Activated naive CD4-positive, alpha-beta T cell treated with anti-CD3 and anti-CD28 coated beads, Interleukin-2, amount 10 ng/mL, durations not matched to agents 7 days and 5 days (primary cell): ENCODE results near the gene KIAA1549.

Experiments
- CTCF ChIA-PET: fragments of 350-600 bp; sonication (Branson Sonifier 250); formaldehyde crosslinking; loops from one replicate; lab custom pipeline; 2021; ENCODE audit warnings: antibody characterized with exemption; lab: Charles Lee
- DNase-seq: peaks from one replicate; pipeline ENCODE4 v3.0.0-alpha.2; 2020
- H3K27ac Mint-ChIP-seq: one replicate; pipeline ENCODE4 v1.8.0; 2021; ENCODE audit warnings: mild to moderate bottlenecking, moderate library complexity, mixed read lengths
- H3K27me3 Mint-ChIP-seq: one replicate; pipeline ENCODE4 v1.8.0; 2021; ENCODE audit warnings: mild to moderate bottlenecking, mixed read lengths
- H3K36me3 Mint-ChIP-seq: one replicate; pipeline ENCODE4 v1.8.0; 2021; ENCODE audit warnings: mixed read lengths
- H3K4me1 Mint-ChIP-seq: one replicate; pipeline ENCODE4 v1.8.0; 2021; ENCODE audit warnings: mixed read lengths
- H3K4me3 Mint-ChIP-seq: one replicate; pipeline ENCODE4 v1.8.0; 2021; ENCODE audit warnings: mild to moderate bottlenecking, moderate library complexity, mixed read lengths
- H3K9me3 Mint-ChIP-seq: one replicate; pipeline ENCODE4 v1.8.0; 2021; ENCODE audit warnings: mixed read lengths

The KIAA1549 gene

GRCh38 chr7:138886501-138886917, 94.7 kb downstream of the KIAA1549 start:
- CTCF ChIA-PET: interaction anchor here (0.6 to 3.9 kb wide), 33 partner anchors 10 to 247 kb away, joined by 3 to 49 read pairs (median 4); partner anchors contain the start of gene KIAA1549
- peaks cover 37% of the 10 kb centered on the region for H3K4me1 Mint-ChIP-seq
- H3K4me3 Mint-ChIP-seq: no peak overlapping the region
- DNase-seq: peak; percentile 49
- peaks cover 15% of the 10 kb centered on the region for H3K27me3 Mint-ChIP-seq
- no peaks in the 10 kb centered on the region for H3K36me3 Mint-ChIP-seq
- no peaks in the 10 kb centered on the region for H3K9me3 Mint-ChIP-seq
- H3K27ac Mint-ChIP-seq: peak overlapping the region; percentile 77

DNA sequence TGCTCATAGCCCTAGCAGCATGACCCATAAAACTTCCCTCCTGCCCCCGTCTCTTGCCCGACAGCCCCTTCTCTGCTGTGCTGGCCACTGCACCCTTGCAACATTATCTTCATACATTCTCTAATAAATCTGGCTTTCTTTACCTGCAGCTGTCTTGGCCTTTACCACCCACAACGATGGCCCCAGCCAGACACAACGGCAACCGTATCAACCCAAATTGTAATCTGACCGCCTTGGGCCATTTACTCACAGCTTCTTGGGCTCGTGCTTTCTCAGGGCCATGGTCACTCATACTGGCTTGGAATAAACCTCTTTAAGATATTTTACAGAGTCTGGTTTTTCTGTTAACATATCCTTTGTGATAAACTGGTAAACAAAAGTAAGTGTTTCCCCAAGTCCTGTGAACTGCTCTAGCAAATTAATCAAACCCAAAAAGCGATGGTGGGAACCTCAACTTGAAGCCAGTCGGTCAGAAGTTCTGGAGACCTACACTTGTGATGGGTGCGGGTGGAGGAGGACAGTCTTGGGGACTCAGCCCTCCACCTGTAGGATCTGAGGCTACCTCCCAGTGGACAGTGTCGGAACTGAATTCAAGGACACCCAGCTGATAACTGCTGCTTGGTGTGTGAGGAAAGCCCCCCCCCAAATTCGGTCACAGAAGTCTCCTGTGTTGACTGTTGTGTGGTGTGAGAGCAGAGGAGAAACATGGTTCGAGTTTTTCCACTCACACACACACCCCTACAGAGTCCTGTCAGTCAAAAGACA, 95.6 kb downstream of the KIAA1549 start:
- Mint-ChIP-seq H3K27me3 (peaks cover 7% of the 10 kb centered on the region), H3K27ac (no peak overlapping the region), H3K4me1 (peaks cover 39% of the 10 kb centered on the region), H3K9me3 (no peaks in the 10 kb centered on the region), H3K36me3 (no peaks in the 10 kb centered on the region), H3K4me3 (no peak overlapping the region)
- DNase-seq: no peak
- CTCF ChIA-PET: interaction anchor here (0.7 to 3.9 kb wide), 23 partner anchors 9 to 248 kb away, joined by 3 to 49 read pairs (median 6); partner anchors contain the start of gene KIAA1549

GRCh38 chr7:138882249-138882648, 98.9 kb downstream of the KIAA1549 start:
- H3K27ac Mint-ChIP-seq: no peak overlapping the region
- H3K4me1 Mint-ChIP-seq: peaks cover 31% of the 10 kb centered on the region
- no peak for DNase-seq
- CTCF ChIA-PET: interaction anchor here (0.6 to 1.0 kb wide), 2 partner anchors 63 to 143 kb away, joined by 3 read pairs; no protein-coding TSS in a partner anchor
- no peaks in the 10 kb centered on the region for H3K36me3 Mint-ChIP-seq
- H3K9me3 Mint-ChIP-seq: no peaks in the 10 kb centered on the region
- H3K4me3 Mint-ChIP-seq: no peak overlapping the region
- H3K27me3 Mint-ChIP-seq: no peaks in the 10 kb centered on the region

GRCh38 chr7:138881579-138882188, 99.5 kb downstream of the KIAA1549 start:
- DNase-seq: no peak
- Mint-ChIP-seq H3K9me3 (no peaks in the 10 kb centered on the region), H3K36me3 (no peaks in the 10 kb centered on the region), H3K27me3 (no peaks in the 10 kb centered on the region), H3K4me1 (peaks cover 29% of the 10 kb centered on the region), H3K4me3 (no peak overlapping the region), H3K27ac (no peak overlapping the region)
- CTCF ChIA-PET: interaction anchor here (0.6 to 1.1 kb wide), 3 partner anchors 63 to 246 kb away, joined by 3 read pairs; no protein-coding TSS in a partner anchor

DNA sequence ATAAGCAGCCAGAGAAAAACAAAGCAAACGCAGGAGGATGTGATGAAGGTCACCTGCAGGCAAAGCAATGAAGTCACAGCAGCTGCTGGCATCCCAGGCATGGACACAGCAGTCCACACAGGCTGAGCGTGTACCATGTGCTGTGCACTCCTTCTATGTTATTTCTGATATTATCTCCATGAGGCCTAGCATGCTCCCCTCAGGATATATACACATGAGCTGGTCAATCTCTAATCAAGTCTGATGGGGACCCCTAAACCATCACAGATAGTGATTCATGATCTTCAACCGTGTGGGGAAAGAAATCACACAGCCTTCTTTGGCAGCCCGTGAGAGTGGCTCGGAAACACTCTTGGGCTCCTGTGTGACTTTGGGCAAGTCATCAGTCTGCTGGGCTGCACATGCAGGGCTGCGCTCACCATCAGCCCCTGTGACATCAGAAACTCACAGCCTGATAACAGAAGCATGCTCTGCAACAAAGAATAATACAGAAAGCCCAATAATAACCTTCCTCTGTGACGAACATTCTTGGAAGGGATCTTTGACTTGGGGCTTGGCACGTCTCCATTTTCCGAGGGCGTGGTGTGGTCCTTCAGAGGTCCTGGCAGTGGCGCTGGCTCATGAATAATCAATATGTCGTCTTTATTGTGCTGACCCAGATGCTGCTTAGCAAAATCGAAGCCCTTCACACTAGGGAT, 100.2 kb downstream of the KIAA1549 start:
- no peak for DNase-seq
- Mint-ChIP-seq H3K9me3 (no peaks in the 10 kb centered on the region), H3K27me3 (no peaks in the 10 kb centered on the region), H3K4me1 (peaks cover 29% of the 10 kb centered on the region), H3K27ac (no peak overlapping the region), H3K36me3 (no peaks in the 10 kb centered on the region), H3K4me3 (no peak overlapping the region)
- CTCF ChIA-PET: interaction anchor here (1.1 kb wide), 1 partner anchor 247 kb away, joined by 3 read pairs; no protein-coding TSS in a partner anchor

- Mint-ChIP-seq H3K27ac (no peak overlapping the region), H3K9me3 (no peaks in the 10 kb centered on the region), H3K36me3 (no peaks in the 10 kb centered on the region), H3K4me1 (peaks cover 31% of the 10 kb centered on the region), H3K27me3 (no peaks in the 10 kb centered on the region), H3K4me3 (no peak overlapping the region)
- no peak for DNase-seq
- CTCF ChIA-PET: no interaction called here
Measured at GRCh38 chr7:138879356-138879755, 101.8 kb downstream of the KIAA1549 start.

DNA sequence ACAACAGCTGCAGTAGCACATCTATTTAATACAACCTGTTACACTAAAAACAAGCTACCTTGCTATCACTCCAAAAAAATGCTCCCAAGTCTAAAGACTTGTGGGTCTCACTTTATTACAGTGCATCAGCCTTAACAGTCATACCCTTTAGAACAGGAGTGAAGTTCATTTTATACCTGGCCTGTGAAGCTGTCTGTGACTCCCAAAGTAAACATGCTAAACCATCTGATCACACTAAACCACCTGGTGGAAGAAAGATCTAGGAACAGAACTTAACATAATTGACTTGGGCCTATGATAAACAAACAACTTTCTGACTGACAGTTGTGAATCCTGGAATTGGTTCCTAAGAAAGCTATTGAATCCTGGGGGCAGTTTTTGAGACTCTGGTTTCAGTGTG, 102.3 kb downstream of the KIAA1549 start:
- CTCF ChIA-PET: no interaction called here
- no peak for DNase-seq
- Mint-ChIP-seq H3K27me3 (no peaks in the 10 kb centered on the region), H3K4me1 (peaks cover 33% of the 10 kb centered on the region), H3K9me3 (no peaks in the 10 kb centered on the region), H3K27ac (no peak overlapping the region), H3K36me3 (no peaks in the 10 kb centered on the region), H3K4me3 (no peak overlapping the region)

DNA sequence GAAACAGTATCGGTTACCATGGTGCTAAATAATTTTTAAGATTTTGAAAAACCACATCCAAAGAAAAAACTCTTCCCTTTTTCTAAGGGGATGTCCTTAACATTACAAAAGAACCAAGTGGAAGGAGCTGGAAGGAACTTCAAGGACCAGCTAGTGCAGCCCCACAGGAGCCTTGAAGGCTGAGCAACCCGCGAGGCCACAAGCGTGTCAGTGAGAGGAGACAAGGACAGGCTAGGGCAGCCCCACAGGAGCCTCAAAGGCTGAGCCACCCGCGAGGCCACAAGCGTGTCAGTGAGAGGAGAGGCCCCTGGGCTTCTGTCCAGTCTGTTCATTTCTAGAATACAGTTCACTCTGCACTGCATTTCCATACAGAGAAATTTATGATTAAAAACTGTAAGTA, 103.1 kb downstream of the KIAA1549 start:
- no peak for DNase-seq
- CTCF ChIA-PET: interaction anchor here (2.5 kb wide), 1 partner anchor 8 kb away, joined by 24 read pairs; no protein-coding TSS in a partner anchor
- Mint-ChIP-seq H3K27me3 (no peaks in the 10 kb centered on the region), H3K4me3 (no peak overlapping the region), H3K9me3 (no peaks in the 10 kb centered on the region), H3K4me1 (peaks cover 33% of the 10 kb centered on the region), H3K27ac (no peak overlapping the region), H3K36me3 (no peaks in the 10 kb centered on the region)

- Mint-ChIP-seq H3K27me3 (no peaks in the 10 kb centered on the region), H3K9me3 (no peaks in the 10 kb centered on the region), H3K4me3 (no peak overlapping the region), H3K36me3 (no peaks in the 10 kb centered on the region), H3K27ac (no peak overlapping the region), H3K4me1 (peaks cover 18% of the 10 kb centered on the region)
- no peak for DNase-seq
- CTCF ChIA-PET: interaction anchor here (0.6 to 2.5 kb wide), 4 partner anchors 10 to 949 kb away, joined by 3 to 24 read pairs (median 5); no protein-coding TSS in a partner anchor
Measured at GRCh38 chr7:138876326-138876725, 104.9 kb downstream of the KIAA1549 start.

DNA sequence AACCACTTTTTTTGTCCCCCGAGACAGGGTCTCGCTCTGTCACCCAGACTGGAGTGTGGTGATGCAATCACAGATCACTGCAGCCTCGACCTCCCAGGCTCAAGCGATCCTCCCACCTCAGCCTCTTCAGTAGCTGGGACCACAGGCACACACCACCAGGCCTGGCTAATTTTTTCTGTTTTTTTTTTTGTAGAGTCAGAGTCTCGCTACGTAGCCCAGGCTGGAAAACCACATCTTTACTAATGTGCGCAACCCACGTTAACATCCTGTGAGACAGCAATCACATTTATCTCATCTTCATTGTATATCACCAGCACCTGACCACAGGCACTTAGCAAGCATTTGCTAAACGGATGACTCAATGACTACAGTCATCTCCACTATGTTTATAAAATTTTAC, 105.4 kb downstream of the KIAA1549 start:
- Mint-ChIP-seq H3K36me3 (no peaks in the 10 kb centered on the region), H3K4me3 (no peak overlapping the region), H3K27ac (peak overlapping the region; percentile 70), H3K27me3 (peaks cover 3% of the 10 kb centered on the region), H3K4me1 (peaks cover 18% of the 10 kb centered on the region), H3K9me3 (no peaks in the 10 kb centered on the region)
- CTCF ChIA-PET: interaction anchor here (1.6 to 2.5 kb wide), 3 partner anchors 10 to 137 kb away, joined by 5 to 24 read pairs (median 5); no protein-coding TSS in a partner anchor
- DNase-seq: peak; percentile 75

DNA sequence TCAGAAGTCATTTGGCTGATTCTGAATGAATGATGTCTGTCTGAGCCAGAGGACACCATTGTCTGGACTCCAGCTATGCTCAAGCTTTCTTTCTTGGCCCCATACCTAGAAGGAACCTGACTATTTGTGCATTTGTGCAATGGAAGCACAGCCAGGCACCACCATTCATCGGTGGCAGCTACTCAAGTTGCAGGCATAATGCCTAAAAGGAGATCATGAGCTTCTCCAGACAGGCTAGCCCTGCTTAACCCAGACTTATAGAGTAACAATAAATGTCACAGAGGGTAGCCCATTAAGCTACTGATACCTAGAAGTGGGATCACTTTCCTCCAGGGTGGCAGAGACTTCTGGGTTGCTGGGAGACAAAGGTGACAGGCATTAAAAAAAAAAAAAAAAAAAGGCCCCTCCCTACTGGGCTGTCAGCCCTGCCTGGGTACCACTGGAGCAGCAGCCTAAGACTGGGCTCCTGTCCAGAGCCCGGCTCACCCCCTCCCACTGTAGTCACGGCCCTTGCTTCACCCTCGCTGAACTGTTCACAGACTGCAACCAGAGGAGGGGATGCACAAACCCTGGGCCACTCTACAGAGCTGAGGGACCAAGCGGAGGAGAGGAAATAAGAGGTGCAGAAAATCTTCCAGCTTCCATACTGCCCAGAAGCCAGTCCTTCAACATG, 107.8 kb downstream of the KIAA1549 start:
- H3K4me3 Mint-ChIP-seq: no peak overlapping the region
- CTCF ChIA-PET: interaction anchor here (1.5 kb wide), 2 partner anchors 13 to 121 kb away, joined by 4 read pairs; no protein-coding TSS in a partner anchor
- H3K9me3 Mint-ChIP-seq: no peaks in the 10 kb centered on the region

GRCh38 chr7:138872576-138872975, 108.6 kb downstream of the KIAA1549 start:
- peaks cover 18% of the 10 kb centered on the region for H3K4me1 Mint-ChIP-seq
- no peaks in the 10 kb centered on the region for H3K9me3 Mint-ChIP-seq
- no peak overlapping the region for H3K4me3 Mint-ChIP-seq
- DNase-seq: no peak
- CTCF ChIA-PET: interaction anchor here (1.5 kb wide), 1 partner anchor 120 kb away, joined by 4 read pairs; no protein-coding TSS in a partner anchor
- no peaks in the 10 kb centered on the region for H3K36me3 Mint-ChIP-seq
- H3K27ac Mint-ChIP-seq: no peak overlapping the region
- peaks cover 7% of the 10 kb centered on the region for H3K27me3 Mint-ChIP-seq

More for the DNA sequence above, 107.8 kb downstream of the KIAA1549 start:
- Mint-ChIP-seq H3K36me3 (no peaks in the 10 kb centered on the region), H3K4me1 (peaks cover 18% of the 10 kb centered on the region), H3K27ac (no peak overlapping the region), H3K27me3 (peaks cover 7% of the 10 kb centered on the region)
- DNase-seq: no peak

DNA sequence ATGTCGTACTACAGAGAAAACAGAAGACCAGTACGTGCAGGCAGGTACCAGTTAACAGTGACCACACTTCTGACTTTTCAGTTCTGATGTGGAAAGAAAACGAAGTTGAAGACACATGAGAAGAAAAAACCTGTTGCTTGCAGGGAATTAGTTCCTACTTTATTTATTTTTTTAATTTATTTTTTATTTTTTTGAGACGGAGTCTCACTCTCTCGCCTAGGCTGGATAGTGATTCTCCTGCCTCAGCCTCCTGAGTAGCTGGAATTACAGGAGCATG, 109.4 kb downstream of the KIAA1549 start:
- H3K27ac Mint-ChIP-seq: no peak overlapping the region
- DNase-seq: no peak
- H3K9me3 Mint-ChIP-seq: no peaks in the 10 kb centered on the region
- no peaks in the 10 kb centered on the region for H3K36me3 Mint-ChIP-seq
- peaks cover 17% of the 10 kb centered on the region for H3K4me1 Mint-ChIP-seq
- CTCF ChIA-PET: no interaction called here
- H3K4me3 Mint-ChIP-seq: no peak overlapping the region
- H3K27me3 Mint-ChIP-seq: peaks cover 7% of the 10 kb centered on the region
